Measurements from ENCODE around the gene JTB. TPM values are rescaled to one million over a fixed set of nuclear protein-coding genes. Genes with fewer than 3 reads are reported as not detected.

Gene JTB
- total RNA-seq, 1 donor, result 160 TPM

GRCh38 chr1:153951801-153952200 lies 25.7 kb downstream of the JTB start:
- Histone ChIP-seq H3K27me3 (ENCODE audit: insufficient read depth, low read length) (no peaks in the 10 kb centered on the region), H3K9me3 (ENCODE audit: low read depth, low read length) (no peaks in the 10 kb centered on the region), H3K4me1 (ENCODE audit: insufficient read depth, low read length) (peaks cover 38% of the 10 kb centered on the region), H3K4me3 (ENCODE audit: low read length) (no peak overlapping the region)

GRCh38 chr1:153951183-153951582 lies 26.3 kb downstream of the JTB start:
- H3K4me3 ChIP-seq (ENCODE audit: low read length), result no peak overlapping the region
- no peaks in the 10 kb centered on the region for H3K27me3 ChIP-seq (ENCODE audit: insufficient read depth, low read length)
- peaks cover 35% of the 10 kb centered on the region for H3K4me1 ChIP-seq (ENCODE audit: insufficient read depth, low read length)
- H3K9me3 ChIP-seq (ENCODE audit: low read depth, low read length), result no peaks in the 10 kb centered on the region

- Histone ChIP-seq H3K4me1 (ENCODE audit: insufficient read depth, low read length) (peaks cover 49% of the 10 kb centered on the region), H3K9me3 (ENCODE audit: low read depth, low read length) (no peaks in the 10 kb centered on the region), H3K4me3 (ENCODE audit: low read length) (peak within 1 kb of the TSS; percentile 58), H3K27me3 (ENCODE audit: insufficient read depth, low read length) (no peaks in the 10 kb centered on the region)
Measured at GRCh38 chr1:153946622-153947241, 30.7 kb downstream of the JTB start, which contains the start of gene DENND4B. Gene DENND4B (minus strand): TSS chr1:153946718. CDS start chr1:153944374, 2,344 bp downstream.

DNA sequence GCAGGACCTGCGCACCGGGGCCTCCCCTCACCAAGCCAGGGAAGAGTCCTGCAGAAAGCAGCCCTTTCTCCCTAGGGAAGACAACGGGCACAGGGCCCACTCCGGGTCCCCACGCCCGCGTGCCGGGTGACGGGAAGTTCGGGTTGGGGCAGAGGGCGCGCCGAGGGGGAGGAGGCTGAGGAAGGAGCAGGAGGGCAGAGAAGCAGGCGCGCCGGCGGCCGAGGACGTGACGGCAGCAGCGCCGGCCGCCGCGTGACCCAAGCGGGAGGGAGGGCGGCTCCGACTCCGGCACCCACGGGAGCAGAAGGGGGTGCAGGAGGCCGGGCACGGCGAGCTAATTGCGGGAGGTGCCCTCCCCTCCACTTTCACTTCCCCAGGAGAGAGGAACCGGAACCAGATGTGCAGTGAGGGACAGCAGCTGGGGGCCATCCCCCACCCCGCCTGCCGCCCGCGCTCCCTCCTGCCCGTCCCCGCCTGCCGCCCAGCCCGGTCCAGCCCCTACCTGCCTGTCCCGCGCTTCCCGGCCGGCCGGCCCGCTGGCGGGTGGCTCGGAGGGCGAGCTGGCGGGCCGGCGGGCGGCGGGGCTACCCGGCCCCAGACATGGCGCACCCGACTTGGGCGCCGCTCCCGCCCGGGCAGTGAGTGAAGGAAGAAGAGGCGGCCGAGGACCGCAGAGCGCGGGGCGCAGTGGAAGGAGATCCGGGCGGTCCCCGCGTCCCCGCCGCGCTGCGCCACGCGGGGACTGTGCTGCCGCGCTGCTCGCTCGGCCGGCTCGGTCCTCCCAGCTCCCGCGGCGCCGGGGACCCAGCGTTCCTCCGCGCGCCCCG lies 31.5 kb downstream of the JTB start:
- Histone ChIP-seq H3K4me1 (ENCODE audit: insufficient read depth, low read length) (peaks cover 52% of the 10 kb centered on the region), H3K27me3 (ENCODE audit: insufficient read depth, low read length) (no peaks in the 10 kb centered on the region), H3K9me3 (ENCODE audit: low read depth, low read length) (no peaks in the 10 kb centered on the region), H3K4me3 (ENCODE audit: low read length) (peak overlapping the region; percentile 58)

DNA sequence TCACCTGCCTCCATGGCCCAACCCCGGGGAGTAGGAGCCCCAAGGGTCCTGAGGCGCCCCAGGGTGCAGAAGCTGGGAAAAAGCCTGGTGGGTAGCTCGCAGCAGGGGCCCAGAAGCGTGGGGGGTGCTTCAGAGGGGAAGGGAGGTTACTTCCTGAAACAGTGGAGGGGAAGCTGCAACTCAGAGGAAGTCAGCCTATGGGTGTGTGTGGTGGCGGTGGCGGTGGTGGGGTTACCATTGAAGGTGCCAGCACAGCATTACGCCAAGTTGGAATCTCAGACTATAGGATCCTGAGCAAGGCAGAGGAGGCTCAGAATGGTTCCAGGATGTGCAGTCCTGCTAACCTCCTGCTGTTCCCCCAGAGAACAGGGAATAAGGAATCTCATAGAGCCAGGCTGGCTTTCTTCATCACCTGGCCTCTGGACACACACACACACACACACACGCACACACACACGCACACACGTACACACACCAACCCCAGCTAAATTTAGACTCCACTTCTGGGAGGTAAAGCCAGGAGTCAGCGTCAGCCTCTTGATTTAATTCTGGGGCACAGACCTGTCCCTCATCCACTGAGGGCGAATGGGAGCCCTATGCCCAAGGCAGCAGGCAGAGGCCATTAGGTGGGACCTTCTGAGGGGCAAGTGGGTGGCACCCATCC lies 32.2 kb downstream of the JTB start:
- peaks cover 52% of the 10 kb centered on the region for H3K4me1 ChIP-seq (ENCODE audit: insufficient read depth, low read length)
- H3K4me3 ChIP-seq (ENCODE audit: low read length), result peak overlapping the region; percentile 58
- H3K27me3 ChIP-seq (ENCODE audit: insufficient read depth, low read length), result no peaks in the 10 kb centered on the region
- no peaks in the 10 kb centered on the region for H3K9me3 ChIP-seq (ENCODE audit: low read depth, low read length)

GRCh38 chr1:153944827-153945117 lies 32.7 kb downstream of the JTB start:
- no peaks in the 10 kb centered on the region for H3K9me3 ChIP-seq (ENCODE audit: low read depth, low read length)
- H3K27me3 ChIP-seq (ENCODE audit: insufficient read depth, low read length), result no peaks in the 10 kb centered on the region
- H3K4me1 ChIP-seq (ENCODE audit: insufficient read depth, low read length), result peaks cover 52% of the 10 kb centered on the region
- peak overlapping the region; percentile 58 for H3K4me3 ChIP-seq (ENCODE audit: low read length)

- H3K4me1 ChIP-seq (ENCODE audit: insufficient read depth, low read length), result peaks cover 52% of the 10 kb centered on the region
- no peaks in the 10 kb centered on the region for H3K27me3 ChIP-seq (ENCODE audit: insufficient read depth, low read length)
- H3K4me3 ChIP-seq (ENCODE audit: low read length), result peak overlapping the region; percentile 58
- no peaks in the 10 kb centered on the region for H3K9me3 ChIP-seq (ENCODE audit: low read depth, low read length)
Measured at GRCh38 chr1:153944005-153944826, 33.3 kb downstream of the JTB start.

DNA sequence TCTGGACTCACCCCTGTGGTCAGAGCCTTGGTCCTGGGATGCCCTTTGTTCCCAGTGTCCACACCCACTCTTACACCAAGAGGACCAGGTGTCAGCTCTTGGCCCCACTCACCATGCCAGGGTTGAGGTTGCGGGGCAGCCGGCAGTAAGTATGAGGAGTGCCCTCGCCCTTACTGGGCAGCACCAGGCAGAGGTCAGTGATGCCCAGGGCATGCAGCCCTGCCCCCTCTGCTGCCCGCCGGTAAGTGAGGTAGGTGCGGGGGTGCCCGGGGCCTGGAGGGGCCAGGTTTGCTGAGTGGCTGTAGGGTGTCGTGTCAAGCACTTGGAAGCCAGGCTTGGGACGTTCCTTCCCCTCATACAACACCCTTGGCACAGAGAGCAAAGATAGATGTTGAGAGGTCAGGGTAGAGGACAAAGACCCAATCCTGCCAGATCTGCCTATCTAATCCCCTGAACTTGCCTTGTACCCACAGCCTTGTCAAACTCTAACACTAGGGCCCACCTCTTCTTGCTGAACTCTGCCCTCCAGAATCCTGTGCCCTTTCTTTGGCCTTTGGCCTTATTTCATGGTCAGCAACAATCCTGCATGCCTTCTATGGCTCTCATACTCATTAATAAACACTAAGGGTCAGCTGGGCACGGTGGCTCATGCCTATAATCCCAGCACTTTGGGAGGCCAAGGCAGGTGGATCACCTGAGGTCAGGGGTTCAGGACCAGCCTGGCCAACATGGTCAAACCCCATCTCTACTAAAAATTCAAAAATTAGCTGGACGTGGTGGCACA lies 34.5 kb downstream of the JTB start:
- Histone ChIP-seq H3K27me3 (ENCODE audit: insufficient read depth, low read length) (no peaks in the 10 kb centered on the region), H3K4me1 (ENCODE audit: insufficient read depth, low read length) (peaks cover 50% of the 10 kb centered on the region), H3K4me3 (ENCODE audit: low read length) (no peak overlapping the region), H3K9me3 (ENCODE audit: low read depth, low read length) (no peaks in the 10 kb centered on the region)

DNA sequence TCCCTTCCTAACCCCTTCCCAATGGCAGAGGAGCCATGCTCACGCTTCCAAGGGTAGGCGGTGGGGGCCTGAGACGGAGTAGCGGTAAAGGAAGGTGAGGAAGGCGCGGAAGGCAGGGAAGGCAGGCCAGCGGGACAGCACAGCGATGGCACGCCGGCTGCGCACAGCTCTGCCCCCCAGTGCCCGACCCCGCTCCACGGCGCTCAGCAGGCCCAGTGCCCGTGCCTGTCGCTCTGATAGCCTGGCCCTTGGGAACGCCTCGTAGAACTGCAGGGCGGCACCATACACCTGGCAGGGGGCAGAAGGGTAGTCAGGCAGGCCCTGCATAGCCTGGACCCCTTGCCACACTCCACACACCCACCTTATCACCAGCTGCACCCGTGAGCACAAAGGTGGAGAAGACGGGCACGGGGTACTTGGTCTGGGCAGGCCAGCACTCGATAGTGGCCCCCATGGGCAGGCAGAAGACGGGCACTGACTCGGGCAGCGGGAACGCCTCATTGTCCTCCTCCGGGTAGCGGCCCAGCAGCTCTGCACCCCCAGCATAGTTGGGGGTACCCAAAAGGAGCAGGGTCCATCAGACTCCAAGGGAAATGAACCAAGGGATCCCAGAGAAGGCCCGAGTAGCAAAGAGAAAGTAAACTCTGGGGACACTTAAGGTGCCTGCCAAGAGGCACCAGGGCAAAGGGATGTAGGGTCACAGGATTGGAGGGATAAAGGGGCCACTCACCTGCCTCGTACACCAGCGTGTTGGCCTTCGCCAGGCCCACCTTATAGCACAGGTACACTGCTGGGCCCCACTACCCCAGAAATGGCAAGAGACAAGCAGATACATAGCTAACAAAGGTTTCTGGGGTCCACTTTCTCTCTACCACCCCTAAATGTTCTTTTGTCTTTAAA lies 35.4 kb downstream of the JTB start:
- Histone ChIP-seq H3K4me3 (ENCODE audit: low read length) (no peak overlapping the region), H3K9me3 (ENCODE audit: low read depth, low read length) (no peaks in the 10 kb centered on the region), H3K27me3 (ENCODE audit: insufficient read depth, low read length) (no peaks in the 10 kb centered on the region), H3K4me1 (ENCODE audit: insufficient read depth, low read length) (peaks cover 41% of the 10 kb centered on the region)

GRCh38 chr1:153940756-153941155 lies 36.7 kb downstream of the JTB start:
- Histone ChIP-seq H3K4me1 (ENCODE audit: insufficient read depth, low read length) (peaks cover 35% of the 10 kb centered on the region), H3K9me3 (ENCODE audit: low read depth, low read length) (no peaks in the 10 kb centered on the region), H3K4me3 (ENCODE audit: low read length) (no peak overlapping the region), H3K27me3 (ENCODE audit: insufficient read depth, low read length) (no peaks in the 10 kb centered on the region)

GRCh38 chr1:153939476-153939875 lies 38.0 kb downstream of the JTB start:
- Histone ChIP-seq H3K4me1 (ENCODE audit: insufficient read depth, low read length) (peaks cover 31% of the 10 kb centered on the region), H3K9me3 (ENCODE audit: low read depth, low read length) (no peaks in the 10 kb centered on the region), H3K4me3 (ENCODE audit: low read length) (no peak overlapping the region), H3K27me3 (ENCODE audit: insufficient read depth, low read length) (no peaks in the 10 kb centered on the region)

DNA sequence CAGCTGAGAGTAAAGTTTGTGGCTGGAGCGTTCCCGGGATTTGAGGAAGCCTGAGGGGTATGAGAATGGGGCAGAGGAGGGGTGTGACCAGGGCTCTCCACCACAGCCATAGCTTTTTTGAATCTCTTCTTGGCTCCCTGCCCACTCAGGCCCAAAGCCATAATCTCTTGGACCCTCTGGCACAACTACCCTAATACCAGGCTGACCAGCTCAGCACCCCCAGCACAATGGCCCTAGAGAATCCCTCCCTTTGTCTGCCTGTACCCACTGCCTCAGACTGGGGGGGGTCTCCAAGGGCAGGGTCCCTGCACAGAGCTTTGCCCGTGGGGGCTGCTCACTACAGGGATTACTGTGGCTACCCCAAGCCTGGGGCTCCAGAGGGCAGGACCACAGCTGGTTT lies 38.5 kb downstream of the JTB start:
- Histone ChIP-seq H3K4me1 (ENCODE audit: insufficient read depth, low read length) (peaks cover 26% of the 10 kb centered on the region), H3K9me3 (ENCODE audit: low read depth, low read length) (no peaks in the 10 kb centered on the region), H3K27me3 (ENCODE audit: insufficient read depth, low read length) (no peaks in the 10 kb centered on the region), H3K4me3 (ENCODE audit: low read length) (no peak overlapping the region)

DNA sequence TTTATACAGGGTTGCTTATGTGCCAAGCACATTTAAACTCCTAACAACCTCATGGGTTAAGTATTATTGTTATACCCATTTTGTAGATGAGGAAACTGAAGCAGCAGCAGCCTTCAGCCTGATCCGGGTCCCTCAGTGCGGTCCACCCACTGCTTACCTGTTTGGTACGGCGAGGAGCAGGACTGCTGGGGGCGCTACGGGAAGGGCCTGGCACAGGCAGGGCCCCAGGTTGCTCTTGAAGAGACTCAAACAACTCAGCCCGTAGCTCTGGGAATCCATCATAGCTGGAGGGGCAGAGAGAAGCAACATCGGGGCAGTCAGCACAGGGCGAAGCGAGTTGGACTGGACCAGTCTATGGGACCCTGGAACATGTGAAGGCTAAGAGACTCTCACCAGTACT lies 40.1 kb downstream of the JTB start:
- no peaks in the 10 kb centered on the region for H3K9me3 ChIP-seq (ENCODE audit: low read depth, low read length)
- peaks cover 10% of the 10 kb centered on the region for H3K4me1 ChIP-seq (ENCODE audit: insufficient read depth, low read length)
- no peak overlapping the region for H3K4me3 ChIP-seq (ENCODE audit: low read length)
- H3K27me3 ChIP-seq (ENCODE audit: insufficient read depth, low read length), result no peaks in the 10 kb centered on the region

Measured in mononuclear cell (primary cell).